Activated CD8-positive, alpha-beta memory T cell treated with anti-CD3 and anti-CD28 coated beads, Interleukin-2, amount 10 ng/mL, durations not matched to agents 7 days and 5 days (primary cell): ENCODE data around the gene GRM2. TPM values are rescaled to one million over a fixed set of nuclear protein-coding genes. Genes with fewer than 3 reads are reported as not detected.

Experiments
- ATAC-seq: fragments of 150-1000 bp; cut with Tn5 transposase; one replicate; pipeline ENCODE4 v1.10.0; 2021; ENCODE audit warnings: moderate library complexity
- CTCF ChIA-PET: fragments of 350-600 bp; sonication (Branson Sonifier 250); formaldehyde crosslinking; loops from one replicate; lab custom pipeline; 2021; ENCODE audit warnings: antibody characterized with exemption; lab: Charles Lee
- DNase-seq: peaks from one replicate; pipeline ENCODE4 v3.0.0-alpha.2; 2020
- H3K27ac Mint-ChIP-seq: one replicate; pipeline ENCODE4 v1.8.0; 2021; ENCODE audit warnings: mild to moderate bottlenecking, mixed read lengths
- H3K27me3 Mint-ChIP-seq: one replicate; pipeline ENCODE4 v1.8.0; 2021; ENCODE audit warnings: mixed read lengths
- H3K36me3 Mint-ChIP-seq: one replicate; pipeline ENCODE4 v1.8.0; 2021; ENCODE audit warnings: mild to moderate bottlenecking, mixed read lengths
- H3K4me1 Mint-ChIP-seq: one replicate; pipeline ENCODE4 v1.8.0; 2021; ENCODE audit warnings: mixed read lengths
- H3K4me3 Mint-ChIP-seq: one replicate; pipeline ENCODE4 v1.8.0; 2021; ENCODE audit warnings: mild to moderate bottlenecking, moderate library complexity, mixed read lengths
- H3K9me3 Mint-ChIP-seq: one replicate; pipeline ENCODE4 v1.8.0; 2022; ENCODE audit warnings: low read depth, mixed read lengths
- total RNA-seq, 2 experiments: library from RNA; stranded (reverse); gene quantifications; one replicate each; pipeline ENCODE4 v1.2.3, GENCODE V29; 2021

The GRM2 gene
- total RNA-seq: under 1 TPM; 0.52 to 0.55 TPM

- no peak within 1 kb of the TSS for H3K4me3 Mint-ChIP-seq
- peaks cover 8% of the 10 kb centered on the region for H3K27me3 Mint-ChIP-seq
- H3K36me3 Mint-ChIP-seq: peaks cover 8% of the 10 kb centered on the region
- H3K4me1 Mint-ChIP-seq: peaks cover 3% of the 10 kb centered on the region
- no peak within 1 kb of the TSS for H3K27ac Mint-ChIP-seq
- peak; percentile 43 for ATAC-seq
- CTCF ChIA-PET: interaction anchor here (0.9 kb wide), 1 partner anchor 12 kb away, joined by 6 read pairs; no protein-coding TSS in a partner anchor
- no peak for DNase-seq
- H3K9me3 Mint-ChIP-seq: no peaks in the 10 kb centered on the region
These were observed at the start of gene GRM2 for GRCh38 chr3:51706788-51707731. TSS of gene GRM2 (plus strand) at chr3:51707068. CDS start at chr3:51708984, 1,916 bp downstream.

- DNase-seq: no peak
- H3K27ac Mint-ChIP-seq: no peak overlapping the region
- no peak for ATAC-seq
- H3K4me1 Mint-ChIP-seq: no peaks in the 10 kb centered on the region
- H3K36me3 Mint-ChIP-seq: peaks cover 31% of the 10 kb centered on the region
- no peaks in the 10 kb centered on the region for H3K27me3 Mint-ChIP-seq
- CTCF ChIA-PET: interaction anchor here (1.3 to 4.2 kb wide), 2 partner anchors 9 to 12 kb away, joined by 4 to 17 read pairs; no protein-coding TSS in a partner anchor
- no peak overlapping the region for H3K4me3 Mint-ChIP-seq
- peaks cover under 1% of the 10 kb centered on the region for H3K9me3 Mint-ChIP-seq
These were observed 49.6 kb upstream of the GRM2 start for GRCh38 chr3:51657234-51657633.

GRCh38 chr3:51659942-51660341 is 46.9 kb upstream of the GRM2 start:
- CTCF ChIA-PET: interaction anchor here (1.4 kb wide), 1 partner anchor 15 kb away, joined by 3 read pairs; no protein-coding TSS in a partner anchor
- H3K27ac Mint-ChIP-seq: no peak overlapping the region
- ATAC-seq (no peak), DNase-seq (no peak)
- no peaks in the 10 kb centered on the region for H3K9me3 Mint-ChIP-seq
- no peaks in the 10 kb centered on the region for H3K27me3 Mint-ChIP-seq
- no peaks in the 10 kb centered on the region for H3K4me1 Mint-ChIP-seq
- H3K4me3 Mint-ChIP-seq: no peak overlapping the region
- H3K36me3 Mint-ChIP-seq: peaks cover 32% of the 10 kb centered on the region

- no peaks in the 10 kb centered on the region for H3K27me3 Mint-ChIP-seq
- no peak overlapping the region for H3K27ac Mint-ChIP-seq
- H3K4me1 Mint-ChIP-seq: no peaks in the 10 kb centered on the region
- H3K4me3 Mint-ChIP-seq: no peak overlapping the region
- ATAC-seq (no peak), DNase-seq (no peak)
- H3K36me3 Mint-ChIP-seq: peaks cover 24% of the 10 kb centered on the region
- CTCF ChIA-PET: interaction anchor here (1.8 to 14.1 kb wide), 2 partner anchors 20 to 22 kb away, joined by 5 to 269 read pairs; no protein-coding TSS in a partner anchor
- H3K9me3 Mint-ChIP-seq: no peaks in the 10 kb centered on the region
These were observed 44.4 kb upstream of the GRM2 start for GRCh38 chr3:51662456-51662855.

- Mint-ChIP-seq H3K36me3 (no peaks in the 10 kb centered on the region), H3K4me3 (no peak overlapping the region), H3K27ac (peak overlapping the region; percentile 74), H3K9me3 (no peaks in the 10 kb centered on the region), H3K4me1 (peaks cover 38% of the 10 kb centered on the region), H3K27me3 (no peaks in the 10 kb centered on the region)
- CTCF ChIA-PET: interaction anchor here (1.2 to 14.1 kb wide), 14 partner anchors 12 to 283 kb away, joined by 3 to 269 read pairs (median 8); partner anchors contain the start of genes DCAF1, MANF and RAD54L2
- ATAC-seq (no peak), DNase-seq (no peak)
These were observed 38.1 kb upstream of the GRM2 start for GRCh38 chr3:51668756-51669155.

- Mint-ChIP-seq H3K27me3 (no peaks in the 10 kb centered on the region), H3K9me3 (no peaks in the 10 kb centered on the region), H3K4me1 (peaks cover 45% of the 10 kb centered on the region), H3K4me3 (peak overlapping the region; percentile 89), H3K27ac (peak overlapping the region; percentile 77), H3K36me3 (no peaks in the 10 kb centered on the region)
- ATAC-seq (peak; percentile 11), DNase-seq (peak; percentile 91)
- CTCF ChIA-PET: interaction anchor here (0.7 to 14.1 kb wide), 25 partner anchors 8 to 284 kb away, joined by 3 to 269 read pairs (median 4); partner anchors contain the start of genes DCAF1, MANF and RAD54L2
These were observed 37.4 kb upstream of the GRM2 start for GRCh38 chr3:51669241-51670052.

GRCh38 chr3:51670053-51670822 is 36.6 kb upstream of the GRM2 start:
- H3K27ac Mint-ChIP-seq: peak overlapping the region; percentile 77
- peak overlapping the region; percentile 89 for H3K4me3 Mint-ChIP-seq
- CTCF ChIA-PET: interaction anchor here (0.7 to 14.1 kb wide), 25 partner anchors 9 to 285 kb away, joined by 3 to 269 read pairs (median 5); partner anchors contain the start of genes DCAF1, MANF, RAD54L2 and RBM15B
- H3K36me3 Mint-ChIP-seq: peaks cover 2% of the 10 kb centered on the region
- H3K27me3 Mint-ChIP-seq: no peaks in the 10 kb centered on the region
- DNase-seq (no peak), ATAC-seq (no peak)
- peaks cover 53% of the 10 kb centered on the region for H3K4me1 Mint-ChIP-seq
- H3K9me3 Mint-ChIP-seq: no peaks in the 10 kb centered on the region

- Mint-ChIP-seq H3K27me3 (no peaks in the 10 kb centered on the region), H3K4me3 (peak within 1 kb of the TSS; percentile 89), H3K9me3 (no peaks in the 10 kb centered on the region), H3K36me3 (peaks cover 9% of the 10 kb centered on the region), H3K4me1 (peaks cover 61% of the 10 kb centered on the region), H3K27ac (peak within 1 kb of the TSS; percentile 87)
- DNase-seq (peak; percentile 93), ATAC-seq (peak; percentile 72)
- CTCF ChIA-PET: interaction anchor here (1.0 to 14.1 kb wide), 14 partner anchors 8 to 281 kb away, joined by 3 to 269 read pairs (median 17); partner anchors contain the start of genes DCAF1, RAD54L2 and RBM15B
These were observed 35.8 kb upstream of the GRM2 start, which contains the start of gene TEX264 for GRCh38 chr3:51670823-51671733. TSS of gene TEX264 (plus strand) at chr3:51671252. CDS start at chr3:51674305, 3,053 bp downstream.

GRCh38 chr3:51671734-51672475 is 35.0 kb upstream of the GRM2 start:
- Mint-ChIP-seq H3K4me1 (peaks cover 69% of the 10 kb centered on the region), H3K27me3 (no peaks in the 10 kb centered on the region), H3K27ac (peak overlapping the region; percentile 87), H3K4me3 (peak overlapping the region; percentile 89), H3K36me3 (peaks cover 15% of the 10 kb centered on the region), H3K9me3 (no peaks in the 10 kb centered on the region)
- peak; percentile 78 for DNase-seq
- CTCF ChIA-PET: interaction anchor here (0.5 to 14.1 kb wide), 9 partner anchors 8 to 282 kb away, joined by 3 to 269 read pairs (median 5); partner anchors contain the start of genes DCAF1 and RBM15B
- ATAC-seq: peak; percentile 49

- H3K27me3 Mint-ChIP-seq: no peaks in the 10 kb centered on the region
- H3K27ac Mint-ChIP-seq: peak overlapping the region; percentile 78
- H3K9me3 Mint-ChIP-seq: no peaks in the 10 kb centered on the region
- peaks cover 79% of the 10 kb centered on the region for H3K4me1 Mint-ChIP-seq
- H3K4me3 Mint-ChIP-seq: peak overlapping the region; percentile 55
- DNase-seq (no peak), ATAC-seq (no peak)
- peaks cover 20% of the 10 kb centered on the region for H3K36me3 Mint-ChIP-seq
- CTCF ChIA-PET: interaction anchor here (4.0 to 14.1 kb wide), 4 partner anchors 12 to 283 kb away, joined by 17 to 269 read pairs (median 54); partner anchors contain the start of genes DCAF1 and RBM15B
These were observed 33.6 kb upstream of the GRM2 start for GRCh38 chr3:51673181-51673801.
